Measurements from ENCODE around the gene GIPC2.

DNA sequence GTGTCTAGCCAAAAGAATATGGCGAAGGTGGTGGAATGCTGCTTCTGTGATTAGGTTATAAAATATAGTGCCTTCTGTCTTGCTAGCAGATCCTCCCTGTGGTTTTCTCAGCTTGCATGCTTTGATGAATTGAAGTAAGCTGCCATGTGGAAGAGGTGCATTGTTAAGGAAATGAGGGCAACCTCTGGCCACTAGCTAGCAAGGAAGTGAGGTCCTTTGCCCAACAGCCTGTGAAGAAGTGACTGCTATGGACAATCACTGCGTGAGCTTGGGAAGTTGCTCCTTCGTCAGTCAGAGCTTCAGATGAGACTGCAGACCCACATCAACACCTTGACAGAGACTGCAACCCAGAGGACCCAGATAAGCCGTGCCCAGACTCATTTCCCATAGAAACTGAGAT is 109.4 kb downstream of the GIPC2 start:
- TF ChIP-seq, protein P1, sequence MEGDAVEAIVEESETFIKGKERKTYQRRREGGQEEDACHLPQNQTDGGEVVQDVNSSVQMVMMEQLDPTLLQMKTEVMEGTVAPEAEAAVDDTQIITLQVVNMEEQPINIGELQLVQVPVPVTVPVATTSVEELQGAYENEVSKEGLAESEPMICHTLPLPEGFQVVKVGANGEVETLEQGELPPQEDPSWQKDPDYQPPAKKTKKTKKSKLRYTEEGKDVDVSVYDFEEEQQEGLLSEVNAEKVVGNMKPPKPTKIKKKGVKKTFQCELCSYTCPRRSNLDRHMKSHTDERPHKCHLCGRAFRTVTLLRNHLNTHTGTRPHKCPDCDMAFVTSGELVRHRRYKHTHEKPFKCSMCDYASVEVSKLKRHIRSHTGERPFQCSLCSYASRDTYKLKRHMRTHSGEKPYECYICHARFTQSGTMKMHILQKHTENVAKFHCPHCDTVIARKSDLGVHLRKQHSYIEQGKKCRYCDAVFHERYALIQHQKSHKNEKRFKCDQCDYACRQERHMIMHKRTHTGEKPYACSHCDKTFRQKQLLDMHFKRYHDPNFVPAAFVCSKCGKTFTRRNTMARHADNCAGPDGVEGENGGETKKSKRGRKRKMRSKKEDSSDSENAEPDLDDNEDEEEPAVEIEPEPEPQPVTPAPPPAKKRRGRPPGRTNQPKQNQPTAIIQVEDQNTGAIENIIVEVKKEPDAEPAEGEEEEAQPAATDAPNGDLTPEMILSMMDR (IDR thresholded peaks at IDR 0.05; ENCODE audit: low read depth, low read length, poor library complexity, severe bottlenecking): no peak
- TF ChIP-seq EZH2phosphoT487 (IDR thresholded peaks at IDR 0.05; ENCODE audit: borderline replicate concordance, low read length): no peak
